CD4-positive, alpha-beta T cell treated with Interleukin-6 for 4 hours (primary cell): ENCODE data around the gene CLIC3.
"Not testable (repeated sequence)": the region's sequence is repeated elsewhere in the genome, so short reads cannot be mapped to it uniquely, and the experiment has no call there.

Source experiments
- DNase-seq: peaks from one replicate; pipeline ENCODE4 v3.0.0-alpha.2; 2020; ENCODE audit warnings: mixed read lengths

Gene CLIC3, protein sequence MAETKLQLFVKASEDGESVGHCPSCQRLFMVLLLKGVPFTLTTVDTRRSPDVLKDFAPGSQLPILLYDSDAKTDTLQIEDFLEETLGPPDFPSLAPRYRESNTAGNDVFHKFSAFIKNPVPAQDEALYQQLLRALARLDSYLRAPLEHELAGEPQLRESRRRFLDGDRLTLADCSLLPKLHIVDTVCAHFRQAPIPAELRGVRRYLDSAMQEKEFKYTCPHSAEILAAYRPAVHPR

GRCh38 chr9:136996361-136997292 is at the start of gene CLIC3:
TSS of gene CLIC3 (minus strand) at chr9:136996568. CDS start at chr9:136996543, 25 bp downstream.
- DNase-seq, result peak; percentile 67

DNA sequence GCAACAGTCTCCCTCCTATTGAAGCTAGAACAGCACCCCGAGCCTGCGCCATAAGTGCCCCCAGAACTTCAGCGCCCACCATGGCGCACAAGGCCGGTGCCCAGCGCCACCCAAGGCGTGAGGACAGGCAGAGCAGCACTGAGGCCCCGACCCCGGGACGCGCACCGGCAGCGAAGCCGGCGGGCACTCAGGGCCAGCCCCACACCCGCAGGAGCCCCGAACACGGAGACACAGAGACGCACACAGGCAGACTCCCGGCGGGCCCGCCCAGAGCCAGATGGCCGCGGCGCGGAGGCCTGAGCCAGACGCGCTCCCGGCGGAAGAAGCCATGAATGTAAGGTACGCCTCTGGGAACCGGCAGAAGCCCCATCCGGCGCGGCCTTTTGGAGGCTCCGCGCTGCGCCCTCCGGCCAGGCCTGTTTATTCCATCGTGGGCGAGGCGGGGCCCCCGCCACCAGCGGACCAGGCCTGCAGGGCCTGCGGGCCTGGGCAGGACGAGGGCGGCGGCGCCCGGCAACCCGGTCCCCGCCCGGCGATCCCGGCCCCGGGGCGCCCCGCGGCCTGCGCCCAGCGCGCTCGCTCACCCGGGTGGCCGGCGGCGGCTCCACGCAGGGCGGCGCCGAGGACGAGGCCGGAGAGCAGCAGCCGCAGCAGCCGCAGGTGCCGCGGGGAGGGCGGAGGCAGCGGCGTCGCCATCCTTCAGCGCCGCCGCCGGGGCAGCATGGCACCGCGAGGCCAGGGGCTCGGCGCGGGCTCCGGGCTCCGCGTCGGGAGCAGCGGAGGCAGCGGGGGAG is 49.1 kb upstream of the CLIC3 start:
- DNase-seq, result no peak

DNA sequence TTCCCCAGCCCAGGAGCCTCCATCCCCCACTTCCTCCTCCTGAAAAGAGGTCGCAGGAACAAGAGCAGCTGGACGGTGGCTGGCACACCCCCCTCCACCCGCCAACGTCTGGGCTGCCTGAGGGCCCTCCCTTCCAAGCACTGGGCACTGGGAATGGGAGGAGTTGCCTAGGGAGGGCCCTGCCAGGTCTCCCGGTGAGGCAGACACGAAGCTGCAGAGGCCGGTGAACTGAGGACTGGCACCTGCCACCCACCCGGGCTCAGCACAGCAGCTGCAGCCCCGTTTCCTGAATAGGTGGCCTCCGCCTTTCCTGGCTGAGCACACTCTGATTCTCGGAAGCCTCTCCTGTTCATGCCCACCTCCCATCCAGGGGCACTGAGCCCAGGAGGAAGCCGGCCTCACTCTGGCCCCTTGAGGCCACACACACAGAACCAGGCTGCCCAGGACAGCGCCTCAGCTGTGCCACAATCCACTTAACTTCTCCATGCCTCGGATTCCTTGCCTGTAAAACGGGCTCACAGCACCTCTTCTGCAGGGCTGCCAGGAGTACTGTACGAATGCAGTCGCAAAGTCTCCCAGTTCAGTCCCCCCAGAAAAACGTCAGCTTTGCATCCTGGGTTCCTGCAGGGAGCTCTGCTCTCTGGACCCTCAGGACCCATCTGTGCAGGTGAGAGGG is 48.3 kb upstream of the CLIC3 start:
- DNase-seq, result no peak

DNA sequence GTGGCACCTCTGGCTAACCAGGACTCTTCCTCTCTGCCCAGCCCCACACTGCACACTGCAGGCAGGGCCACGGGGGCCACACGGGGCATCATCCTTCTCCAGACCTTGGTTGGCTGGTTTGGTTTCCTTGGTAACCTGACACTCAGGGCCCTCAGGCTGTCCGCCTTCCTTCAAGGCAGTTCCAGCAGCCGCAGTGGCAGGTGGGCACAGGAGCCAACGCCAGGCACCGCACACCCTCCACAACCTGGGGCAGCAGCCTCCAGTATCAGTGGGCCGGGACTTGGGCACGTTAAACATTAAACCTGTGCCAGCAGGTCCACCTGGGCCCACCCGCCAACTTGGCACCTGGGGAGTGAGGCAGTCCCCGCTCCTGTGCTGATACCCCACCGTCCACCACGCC is 47.7 kb upstream of the CLIC3 start:
- DNase-seq, result no peak

- DNase-seq, result no peak
Observed at GRCh38 chr9:137042751-137043727, 46.7 kb upstream of the CLIC3 start.

DNA sequence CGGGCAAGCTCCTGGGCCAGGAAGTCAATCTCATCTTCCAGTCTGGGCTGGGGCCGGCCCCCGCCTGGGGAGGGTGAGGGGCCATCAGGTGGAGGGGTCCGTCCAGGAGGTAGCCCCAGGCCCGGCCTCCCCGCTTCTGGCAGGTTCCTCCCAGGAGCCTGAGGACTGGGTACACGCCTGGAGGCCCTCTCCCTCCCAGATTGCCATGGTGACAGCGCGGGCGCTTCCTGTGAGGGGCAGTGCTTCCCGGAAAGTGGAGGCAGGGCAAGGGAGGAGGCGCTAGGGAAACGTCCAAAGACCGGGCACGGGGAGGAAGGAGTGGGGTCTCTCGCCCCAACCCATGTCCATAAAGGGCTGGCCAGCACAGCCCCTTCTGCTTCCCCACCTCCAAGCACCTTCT is 44.8 kb upstream of the CLIC3 start:
- DNase-seq, result no peak

DNA sequence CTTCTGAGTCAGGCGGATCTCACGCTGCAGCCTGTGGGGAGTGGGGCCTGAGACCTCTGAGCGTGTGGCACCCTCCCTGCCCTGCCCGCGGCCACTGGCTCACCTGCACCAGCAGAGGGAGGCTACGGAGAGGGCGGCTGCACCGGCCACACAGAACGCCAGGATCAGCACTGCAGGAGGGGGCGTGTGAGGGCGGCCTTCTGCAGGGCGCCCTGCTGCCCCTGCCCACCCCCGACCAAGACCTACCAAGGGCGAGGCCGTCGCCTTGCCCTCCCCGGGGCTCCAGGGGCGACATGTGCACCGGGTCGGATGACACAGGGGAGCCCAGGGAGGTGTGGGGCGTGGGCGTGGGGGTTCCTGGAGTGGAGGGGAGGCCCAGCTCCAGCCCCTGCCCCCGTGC is 44.2 kb upstream of the CLIC3 start:
- no peak for DNase-seq

- no peak for DNase-seq
Observed at GRCh38 chr9:137039611-137040366, 43.4 kb upstream of the CLIC3 start.

GRCh38 chr9:137038916-137039315 is 42.5 kb upstream of the CLIC3 start:
- no peak for DNase-seq

- no peak for DNase-seq
Observed at GRCh38 chr9:137037483-137037882, 41.1 kb upstream of the CLIC3 start.

DNA sequence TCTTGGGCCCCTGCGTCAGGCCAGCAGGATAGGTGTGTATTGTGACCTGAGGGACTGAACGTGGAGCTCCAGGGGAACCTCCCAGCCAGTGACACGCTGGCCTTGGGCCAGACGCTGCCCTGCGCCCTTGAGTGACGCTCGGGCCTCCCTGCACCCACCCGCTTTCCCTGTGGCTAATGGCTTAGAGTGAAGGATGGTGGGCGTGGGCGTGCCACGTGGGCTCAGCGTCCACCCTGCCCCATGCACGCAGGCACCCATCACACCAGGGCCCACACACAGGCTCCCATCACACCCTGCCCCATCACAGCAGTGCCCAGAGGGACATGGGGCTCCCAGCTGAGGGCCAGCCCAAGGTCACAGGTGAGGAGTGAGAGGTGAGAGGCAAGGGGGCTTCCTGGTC is 40.7 kb upstream of the CLIC3 start:
- DNase-seq, result no peak

GRCh38 chr9:137035937-137036336 is 39.6 kb upstream of the CLIC3 start:
- DNase-seq, result no peak

DNA sequence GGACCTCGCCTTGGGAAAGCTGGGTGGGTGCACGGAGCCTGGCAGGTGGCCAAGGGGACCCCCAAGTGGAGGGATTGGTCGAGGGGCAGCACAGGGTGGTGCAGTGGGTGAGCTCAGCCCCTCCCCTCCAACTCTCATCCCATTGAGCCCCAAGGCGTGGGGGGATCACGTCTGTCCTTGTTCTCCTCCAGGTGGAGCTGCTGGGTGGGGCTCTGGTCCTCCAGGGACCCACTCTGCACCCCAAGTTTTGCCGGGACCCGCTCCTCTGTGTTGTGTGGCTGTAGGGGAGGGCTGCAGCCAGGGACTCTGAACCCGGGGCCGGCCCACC is 39.1 kb upstream of the CLIC3 start:
- no peak for DNase-seq

- peak; percentile 92 for DNase-seq
Observed at GRCh38 chr9:137034709-137035506, 38.5 kb upstream of the CLIC3 start.

GRCh38 chr9:137034039-137034708 is 37.8 kb upstream of the CLIC3 start:
- no peak for DNase-seq

GRCh38 chr9:137033481-137033880 is 37.1 kb upstream of the CLIC3 start:
- not testable (repeated sequence) for DNase-seq

DNA sequence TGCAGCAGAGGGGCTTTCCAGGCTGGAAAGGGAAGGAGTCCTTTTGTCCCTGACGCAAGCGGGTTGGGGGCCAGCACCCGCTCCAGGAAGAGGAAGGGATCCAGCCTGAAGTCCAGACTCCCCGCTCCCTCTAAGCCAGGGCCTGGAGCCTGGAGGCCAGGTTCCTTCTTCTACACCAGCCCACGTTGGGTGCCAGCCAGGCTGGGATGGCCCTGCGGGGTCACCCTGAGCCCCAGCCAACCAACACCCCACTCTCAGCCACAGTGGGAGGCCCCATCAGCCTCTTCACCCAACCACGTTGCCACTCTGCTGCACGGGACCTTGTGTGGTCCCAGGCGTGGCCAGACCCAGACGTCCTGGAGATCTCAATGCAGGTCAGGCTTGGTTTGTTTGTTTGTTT is 36.5 kb upstream of the CLIC3 start:
- peak; percentile 27 for DNase-seq

DNA sequence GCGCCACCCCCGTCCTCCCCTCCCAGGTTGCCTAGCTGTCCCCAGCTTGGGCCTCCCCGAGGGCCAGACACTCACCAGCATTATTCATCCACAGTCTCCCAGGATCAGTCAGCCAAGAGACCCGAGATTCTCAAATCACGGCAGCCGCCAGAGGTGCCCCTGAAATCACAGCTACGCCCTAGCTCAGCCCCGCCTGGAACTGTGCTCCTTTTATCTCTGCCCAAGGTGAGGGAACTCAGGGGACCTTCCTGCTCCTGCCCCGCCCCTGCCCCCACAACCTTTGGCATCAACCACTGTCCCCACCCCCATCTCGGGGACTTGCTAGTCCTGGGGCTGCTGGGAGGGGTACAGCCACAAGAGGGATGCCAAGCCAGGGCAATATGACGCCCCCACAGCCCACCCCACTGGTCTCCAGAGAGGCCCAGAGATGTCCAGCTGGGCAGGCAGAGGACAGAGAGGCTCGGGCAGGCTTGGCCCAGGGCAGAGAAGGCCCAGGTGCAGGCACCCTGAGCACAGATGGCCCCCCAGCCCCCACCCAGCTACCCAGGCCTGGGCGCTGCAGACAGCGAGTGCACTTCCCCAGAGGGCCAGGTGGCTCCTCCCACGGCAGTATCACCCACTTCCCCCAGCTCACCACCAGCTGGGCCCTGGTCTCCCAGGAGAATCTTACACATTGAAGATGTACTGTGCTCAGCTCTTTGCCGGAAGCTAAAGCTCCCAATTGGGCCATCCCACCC is 35.7 kb upstream of the CLIC3 start, which contains the start of gene FUT7:
Gene FUT7, minus strand, starts transcription at position 185 of the 737 bp plus-strand sequence. Its CDS starts 97 bp downstream, at position 88.
- peak; percentile 49 for DNase-seq
